Calu3 (cell line): ENCODE measurements around the gene POLR3A. TPM values are rescaled to one million over a fixed set of nuclear protein-coding genes. Genes with fewer than 3 reads are reported as not detected.

Experiments used
- BruUV-seq: library from RNA; stranded (reverse); fragments of 400-500 nt; replicated peaks from 2 replicates; lab custom pipeline; 2021; lab: Mats Ljungman, UMichigan
- CTCF ChIA-PET: fragments of 300-600 bp; sonication (Branson Sonifier 250); formaldehyde crosslinking; loops from one replicate; lab custom pipeline; 2022; ENCODE audit warnings: antibody characterized with exemption; lab: Charles Lee
- DNase-seq: peaks from one replicate; pipeline ENCODE4 v3.0.0; 2022
- H3K27ac Mint-ChIP-seq: one replicate; pipeline ENCODE4 v1.8.0; 2022; ENCODE audit warnings: mixed read lengths; ENCODE audit not compliant: unreplicated experiment
- H3K27me3 Mint-ChIP-seq: one replicate; pipeline ENCODE4 v1.8.0; 2022; ENCODE audit warnings: mixed read lengths; ENCODE audit not compliant: unreplicated experiment
- H3K36me3 Mint-ChIP-seq: one replicate; pipeline ENCODE4 v1.8.0; 2022; ENCODE audit warnings: mild to moderate bottlenecking, moderate library complexity, mixed read lengths; ENCODE audit not compliant: insufficient read depth, unreplicated experiment
- H3K4me1 Mint-ChIP-seq: one replicate; pipeline ENCODE4 v1.8.0; 2022; ENCODE audit warnings: mild to moderate bottlenecking, low read depth, mixed read lengths; ENCODE audit not compliant: unreplicated experiment
- H3K4me3 Mint-ChIP-seq: one replicate; pipeline ENCODE4 v1.8.0; 2022; ENCODE audit warnings: mild to moderate bottlenecking, low read depth, moderate library complexity, mixed read lengths; ENCODE audit not compliant: unreplicated experiment
- H3K9me3 Mint-ChIP-seq: one replicate; pipeline ENCODE4 v1.8.0; 2022; ENCODE audit warnings: low read depth, mixed read lengths; ENCODE audit not compliant: unreplicated experiment
- intact Hi-C: fragments of 100-400 bp; cut with micrococcal nuclease; formaldehyde crosslinking; loops from one replicate; pipeline ENCODE4 v1.10.0; 2022; ENCODE audit not compliant: unreplicated experiment
- total RNA-seq: library from RNA; stranded (reverse); gene quantifications from 2 replicates; pipeline ENCODE4 v1.2.3, GENCODE V29; 2022
- TF ChIP-seq, protein P1 (sequence below): fragments of 200-600 bp; IDR thresholded peaks from one replicate; pipeline ENCODE4 v1.8.0; 2022; ENCODE audit warnings: antibody characterized with exemption; ENCODE audit not compliant: unreplicated experiment

Gene POLR3A
- total RNA-seq, 1 experiment from 2014 or later = 26.6 TPM

DNA sequence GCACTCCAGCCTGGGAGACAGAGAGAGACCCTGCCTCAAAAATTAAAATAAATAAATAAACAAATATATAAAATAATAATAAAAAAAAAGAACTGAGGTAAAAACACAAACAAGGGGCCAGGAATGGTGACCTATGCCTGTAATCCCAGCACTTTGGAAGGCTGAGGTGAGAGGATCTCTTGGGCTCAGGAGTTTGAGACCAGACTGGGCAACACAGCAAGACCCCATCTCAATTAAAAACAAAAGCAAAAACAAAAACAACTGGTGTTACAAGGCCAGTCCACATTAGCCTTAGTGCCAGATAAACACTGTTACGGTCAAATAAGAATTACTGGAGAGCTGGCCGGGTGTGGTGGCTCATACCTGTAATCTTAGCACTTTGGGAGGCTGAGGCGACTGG, 5.6 kb downstream of the POLR3A start:
- Mint-ChIP-seq H3K36me3 (peaks cover 79% of the 10 kb centered on the region), H3K4me1 (peaks cover 19% of the 10 kb centered on the region), H3K27ac (no peak overlapping the region), H3K9me3 (no peaks in the 10 kb centered on the region), H3K27me3 (no peaks in the 10 kb centered on the region), H3K4me3 (no peak overlapping the region)
- intact Hi-C loops = no loop called here
- BruUV-seq = no TSS peak
- TF ChIP-seq, protein P1, sequence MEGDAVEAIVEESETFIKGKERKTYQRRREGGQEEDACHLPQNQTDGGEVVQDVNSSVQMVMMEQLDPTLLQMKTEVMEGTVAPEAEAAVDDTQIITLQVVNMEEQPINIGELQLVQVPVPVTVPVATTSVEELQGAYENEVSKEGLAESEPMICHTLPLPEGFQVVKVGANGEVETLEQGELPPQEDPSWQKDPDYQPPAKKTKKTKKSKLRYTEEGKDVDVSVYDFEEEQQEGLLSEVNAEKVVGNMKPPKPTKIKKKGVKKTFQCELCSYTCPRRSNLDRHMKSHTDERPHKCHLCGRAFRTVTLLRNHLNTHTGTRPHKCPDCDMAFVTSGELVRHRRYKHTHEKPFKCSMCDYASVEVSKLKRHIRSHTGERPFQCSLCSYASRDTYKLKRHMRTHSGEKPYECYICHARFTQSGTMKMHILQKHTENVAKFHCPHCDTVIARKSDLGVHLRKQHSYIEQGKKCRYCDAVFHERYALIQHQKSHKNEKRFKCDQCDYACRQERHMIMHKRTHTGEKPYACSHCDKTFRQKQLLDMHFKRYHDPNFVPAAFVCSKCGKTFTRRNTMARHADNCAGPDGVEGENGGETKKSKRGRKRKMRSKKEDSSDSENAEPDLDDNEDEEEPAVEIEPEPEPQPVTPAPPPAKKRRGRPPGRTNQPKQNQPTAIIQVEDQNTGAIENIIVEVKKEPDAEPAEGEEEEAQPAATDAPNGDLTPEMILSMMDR = no peak
- no peak for DNase-seq
- CTCF ChIA-PET = no interaction called here

- no peak for DNase-seq
- H3K27ac Mint-ChIP-seq = no peak overlapping the region
- H3K27me3 Mint-ChIP-seq = no peaks in the 10 kb centered on the region
- H3K4me3 Mint-ChIP-seq = no peak overlapping the region
- TF ChIP-seq, protein P1 = no peak
- H3K9me3 Mint-ChIP-seq = no peaks in the 10 kb centered on the region
- H3K36me3 Mint-ChIP-seq = peaks cover 89% of the 10 kb centered on the region
- intact Hi-C loops = no loop called here
- CTCF ChIA-PET = no interaction called here
- BruUV-seq = no TSS peak
- H3K4me1 Mint-ChIP-seq = peaks cover 3% of the 10 kb centered on the region
Measured at GRCh38 chr10:78021201-78021600, 8.1 kb downstream of the POLR3A start.

GRCh38 chr10:78019264-78019663, 10.1 kb downstream of the POLR3A start:
- DNase-seq = no peak
- H3K4me1 Mint-ChIP-seq = no peaks in the 10 kb centered on the region
- no TSS peak for BruUV-seq
- CTCF ChIA-PET = no interaction called here
- H3K4me3 Mint-ChIP-seq = no peak overlapping the region
- TF ChIP-seq, protein P1 = no peak
- intact Hi-C loops = no loop called here
- no peaks in the 10 kb centered on the region for H3K27me3 Mint-ChIP-seq
- H3K36me3 Mint-ChIP-seq = peaks cover 89% of the 10 kb centered on the region
- no peak overlapping the region for H3K27ac Mint-ChIP-seq
- no peaks in the 10 kb centered on the region for H3K9me3 Mint-ChIP-seq

GRCh38 chr10:78017856-78018255, 11.5 kb downstream of the POLR3A start:
- no peak for DNase-seq
- peaks cover 87% of the 10 kb centered on the region for H3K36me3 Mint-ChIP-seq

More at GRCh38 chr10:78017856-78018255, 11.5 kb downstream of the POLR3A start:
- Mint-ChIP-seq H3K9me3 (no peaks in the 10 kb centered on the region), H3K4me3 (no peak overlapping the region), H3K27ac (no peak overlapping the region), H3K27me3 (no peaks in the 10 kb centered on the region), H3K4me1 (no peaks in the 10 kb centered on the region)
- intact Hi-C loops = no loop called here
- TF ChIP-seq, protein P1 = no peak
- CTCF ChIA-PET = interaction anchor here (0.7 kb wide), 2 partner anchors 246 to 773 kb away, joined by 3 to 4 read pairs; no protein-coding TSS in a partner anchor
- BruUV-seq = no TSS peak
